Stimulated activated CD8-positive, alpha-beta memory T cell treated with anti-CD3 and anti-CD28 coated beads, Interleukin-7, amount 100 ng/mL, for 4 hours (primary cell): ENCODE data around the gene GAS5.

Source experiments
- DNase-seq, 2 donors: peaks; one replicate each; pipeline ENCODE4 v3.0.0-alpha.2; 2020; ENCODE audit warnings: low read depth in 2 of 2

Gene GAS5

DNA sequence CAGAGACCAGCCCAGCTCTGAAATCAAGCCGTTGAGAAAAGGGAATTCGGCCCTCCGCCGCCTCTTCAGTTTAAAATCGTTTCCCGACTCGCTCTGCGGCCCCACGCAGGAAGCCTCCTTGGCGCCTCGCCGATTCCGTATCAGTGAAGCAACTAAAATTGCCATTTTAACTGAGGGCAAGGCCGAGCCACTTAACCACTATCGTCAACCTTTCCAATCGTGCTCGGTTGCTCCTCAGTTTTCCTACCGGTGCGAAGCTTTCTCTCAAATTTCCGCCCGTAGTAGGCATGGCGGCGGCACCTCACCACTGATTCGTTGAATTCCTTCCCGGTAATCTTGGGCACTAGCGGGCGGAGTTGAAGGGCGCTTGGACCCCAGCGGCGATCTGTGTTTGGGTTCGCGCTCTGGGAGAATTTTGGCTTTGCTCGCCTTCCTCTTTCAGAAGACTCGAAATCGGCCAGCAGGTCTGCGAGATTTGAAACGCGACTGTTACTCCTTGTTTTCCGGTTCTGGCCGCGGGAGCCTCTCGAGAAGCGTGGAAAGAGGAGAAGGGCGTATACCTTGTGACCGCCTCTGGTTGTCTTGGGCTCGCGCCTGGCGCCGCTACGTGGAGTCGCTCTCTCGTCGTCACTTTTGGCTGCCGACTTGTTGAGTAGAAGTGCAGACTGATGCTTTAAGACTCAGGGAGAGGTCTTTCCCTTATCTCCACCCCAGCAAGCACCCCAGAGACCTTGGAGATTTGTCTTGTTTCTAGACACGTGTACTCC is 43.3 kb downstream of the GAS5 start, which contains the start of the genes CENPL and DARS2:
CENPL (minus strand) TSS at position 569 of the 767 bp plus-strand sequence. CDS start 13,584 bp downstream, outside the sequence.
DARS2 (plus strand) TSS at position 359 of the 767 bp plus-strand sequence. CDS start 557 bp downstream, outside the sequence.
- DNase-seq: peak; percentile 82 to 90

DNA sequence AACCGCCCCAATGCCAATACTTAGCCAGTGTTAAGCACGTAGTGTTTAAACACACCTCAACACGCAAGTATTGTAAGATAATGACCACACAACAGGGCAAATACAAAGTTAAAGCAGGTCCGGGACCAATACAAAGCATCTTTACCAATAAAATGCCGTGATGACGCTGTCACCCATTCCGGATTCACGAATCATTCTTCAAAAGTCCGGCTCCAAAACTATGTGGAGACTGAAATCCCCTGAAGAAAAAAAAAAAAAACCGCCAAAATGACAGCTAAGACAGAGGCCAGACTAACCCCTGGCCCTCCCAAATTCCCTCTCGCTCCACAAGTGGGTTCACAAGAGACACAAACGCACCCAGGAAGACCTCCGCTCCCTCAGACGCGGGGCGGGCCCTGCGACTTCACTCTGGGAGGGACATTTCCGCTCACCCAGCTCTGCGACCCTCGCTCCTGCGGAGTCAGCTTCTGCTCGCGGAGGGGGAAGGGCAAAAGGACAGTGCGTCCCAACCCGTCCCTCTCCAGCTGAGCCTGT is 43.9 kb downstream of the GAS5 start:
- DNase-seq: no peak

GRCh38 chr1:173821680-173822079 is 46.1 kb downstream of the GAS5 start:
- DNase-seq: no peak

DNA sequence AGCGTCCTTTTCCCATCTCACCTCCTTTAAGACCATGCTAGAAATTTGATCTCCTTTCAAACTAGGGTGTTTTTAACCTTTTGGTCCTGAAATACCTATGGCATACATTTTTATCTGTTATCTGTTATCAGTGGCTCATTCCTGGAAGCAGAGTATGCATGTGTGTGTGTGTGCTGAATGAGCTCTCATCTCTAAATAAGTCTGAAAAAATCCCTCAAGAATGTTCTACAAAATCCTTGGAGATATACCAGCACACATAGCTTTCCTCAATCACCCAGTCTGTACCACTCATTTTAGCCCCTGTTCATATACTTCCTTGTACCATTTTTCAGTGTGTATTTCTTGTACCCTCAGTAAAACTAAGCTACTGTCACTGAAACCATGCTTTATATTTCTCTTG is 49.3 kb downstream of the GAS5 start:
- DNase-seq: no peak
